DND-41 (cell line): ENCODE measurements around the gene PDE4B.

Source experiments
- EZH2 ChIP-seq: IDR thresholded peaks from 3 replicates; pipeline ENCODE4 v1.6.1; 2012; ENCODE audit warnings: borderline replicate concordance, low read depth, mild to moderate bottlenecking, moderate library complexity, low read length, inconsistent platforms; ENCODE audit not compliant: severe bottlenecking
- TF ChIP-seq, protein P1 (sequence below): IDR thresholded peaks from 2 replicates; pipeline ENCODE4 v1.5.1; 2012; ENCODE audit warnings: borderline replicate concordance, low read length, moderate library complexity, mild to moderate bottlenecking; ENCODE audit not compliant: poor library complexity, severe bottlenecking; ENCODE audit errors: extremely low read depth

DNA sequence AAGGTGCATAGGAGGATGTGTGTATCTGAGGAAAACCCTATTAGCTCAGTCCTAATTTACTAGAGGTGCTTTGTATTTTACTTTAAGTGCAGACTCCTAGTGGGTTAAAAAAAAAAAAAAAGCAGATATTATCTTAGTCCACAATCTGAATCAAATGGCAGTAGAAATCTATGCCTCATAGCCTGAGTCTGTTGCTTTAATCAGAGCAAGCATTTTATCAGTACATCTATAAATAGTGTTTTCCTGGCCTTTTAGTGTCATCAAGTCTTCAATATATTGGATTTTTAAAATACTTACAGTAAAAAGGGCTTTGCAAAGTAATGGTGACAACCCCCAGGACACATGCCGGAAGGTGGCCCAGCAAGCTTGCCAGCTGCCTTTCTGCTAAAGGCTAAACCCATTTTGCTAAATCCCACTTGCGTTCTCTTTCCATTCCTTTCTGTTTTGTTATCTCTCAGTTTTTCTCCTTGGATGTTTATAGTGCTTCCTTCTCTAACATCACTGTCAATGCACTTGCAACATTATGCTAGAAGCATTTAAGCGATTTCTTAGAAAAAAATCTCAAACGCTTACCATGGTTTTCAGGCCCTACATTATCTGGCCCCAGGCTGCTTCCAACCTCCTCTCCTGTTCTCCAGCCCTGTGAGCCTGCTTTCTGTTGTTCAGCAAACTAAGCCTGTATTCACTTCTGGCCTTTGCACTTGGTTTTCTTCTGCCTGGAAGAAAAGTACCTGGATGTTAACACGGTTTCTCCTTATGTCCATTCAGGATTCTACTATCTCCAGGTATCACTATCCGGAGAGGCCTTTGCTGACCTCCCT lies 206.3 kb downstream of the PDE4B start:
- TF ChIP-seq, protein P1, sequence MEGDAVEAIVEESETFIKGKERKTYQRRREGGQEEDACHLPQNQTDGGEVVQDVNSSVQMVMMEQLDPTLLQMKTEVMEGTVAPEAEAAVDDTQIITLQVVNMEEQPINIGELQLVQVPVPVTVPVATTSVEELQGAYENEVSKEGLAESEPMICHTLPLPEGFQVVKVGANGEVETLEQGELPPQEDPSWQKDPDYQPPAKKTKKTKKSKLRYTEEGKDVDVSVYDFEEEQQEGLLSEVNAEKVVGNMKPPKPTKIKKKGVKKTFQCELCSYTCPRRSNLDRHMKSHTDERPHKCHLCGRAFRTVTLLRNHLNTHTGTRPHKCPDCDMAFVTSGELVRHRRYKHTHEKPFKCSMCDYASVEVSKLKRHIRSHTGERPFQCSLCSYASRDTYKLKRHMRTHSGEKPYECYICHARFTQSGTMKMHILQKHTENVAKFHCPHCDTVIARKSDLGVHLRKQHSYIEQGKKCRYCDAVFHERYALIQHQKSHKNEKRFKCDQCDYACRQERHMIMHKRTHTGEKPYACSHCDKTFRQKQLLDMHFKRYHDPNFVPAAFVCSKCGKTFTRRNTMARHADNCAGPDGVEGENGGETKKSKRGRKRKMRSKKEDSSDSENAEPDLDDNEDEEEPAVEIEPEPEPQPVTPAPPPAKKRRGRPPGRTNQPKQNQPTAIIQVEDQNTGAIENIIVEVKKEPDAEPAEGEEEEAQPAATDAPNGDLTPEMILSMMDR, result no peak
- TF ChIP-seq EZH2, result no peak
